ENCODE data around the gene COL16A1.

COL16A1 gene

DNA sequence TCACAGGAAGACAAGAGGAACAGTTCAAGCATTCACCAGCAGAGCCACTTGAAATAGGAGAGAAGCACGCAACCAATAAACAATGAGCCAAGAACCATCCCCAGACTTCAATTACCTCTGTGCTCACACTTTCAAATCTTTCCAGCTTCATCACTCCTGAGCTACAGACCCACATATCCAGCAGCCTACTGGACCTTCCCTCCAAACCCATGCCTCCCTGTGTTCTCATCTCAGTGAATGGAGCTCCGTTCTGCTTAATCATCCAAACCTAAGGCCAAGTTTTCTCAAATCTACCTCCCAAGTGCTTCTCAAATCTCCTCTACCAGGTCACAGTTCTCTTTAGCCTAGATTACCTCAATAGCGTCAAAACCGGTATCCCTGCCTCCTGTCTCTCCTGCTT lies 62.9 kb downstream of the COL16A1 start:
- peaks cover 5% of the 10 kb centered on the region for H3K27me3 ChIP-seq (ENCODE audit: insufficient read depth, low read length, poor library complexity, severe bottlenecking)
- H3K79me2 ChIP-seq (ENCODE audit: insufficient read depth, low read length): peaks cover 76% of the 10 kb centered on the region

GRCh38 chr1:31640179-31640578 lies 63.6 kb downstream of the COL16A1 start:
- H4K20me1 ChIP-seq (ENCODE audit: insufficient read depth, low read length, poor library complexity, severe bottlenecking): peaks cover 8% of the 10 kb centered on the region
- peak overlapping the region; percentile 68 for H3K4me2 ChIP-seq (ENCODE audit: low read depth, low read length, poor library complexity, severe bottlenecking)

More for the DNA sequence above, 62.9 kb downstream of the COL16A1 start:
- no peak for TF ChIP-seq EZH2phosphoT487 (IDR thresholded peaks at IDR 0.05; ENCODE audit: borderline replicate concordance)
- TF ChIP-seq, protein P1, sequence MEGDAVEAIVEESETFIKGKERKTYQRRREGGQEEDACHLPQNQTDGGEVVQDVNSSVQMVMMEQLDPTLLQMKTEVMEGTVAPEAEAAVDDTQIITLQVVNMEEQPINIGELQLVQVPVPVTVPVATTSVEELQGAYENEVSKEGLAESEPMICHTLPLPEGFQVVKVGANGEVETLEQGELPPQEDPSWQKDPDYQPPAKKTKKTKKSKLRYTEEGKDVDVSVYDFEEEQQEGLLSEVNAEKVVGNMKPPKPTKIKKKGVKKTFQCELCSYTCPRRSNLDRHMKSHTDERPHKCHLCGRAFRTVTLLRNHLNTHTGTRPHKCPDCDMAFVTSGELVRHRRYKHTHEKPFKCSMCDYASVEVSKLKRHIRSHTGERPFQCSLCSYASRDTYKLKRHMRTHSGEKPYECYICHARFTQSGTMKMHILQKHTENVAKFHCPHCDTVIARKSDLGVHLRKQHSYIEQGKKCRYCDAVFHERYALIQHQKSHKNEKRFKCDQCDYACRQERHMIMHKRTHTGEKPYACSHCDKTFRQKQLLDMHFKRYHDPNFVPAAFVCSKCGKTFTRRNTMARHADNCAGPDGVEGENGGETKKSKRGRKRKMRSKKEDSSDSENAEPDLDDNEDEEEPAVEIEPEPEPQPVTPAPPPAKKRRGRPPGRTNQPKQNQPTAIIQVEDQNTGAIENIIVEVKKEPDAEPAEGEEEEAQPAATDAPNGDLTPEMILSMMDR (conservative IDR thresholded peaks at IDR 0.05; ENCODE audit: low read length): no peak
- no peaks in the 10 kb centered on the region for H3K9me3 ChIP-seq (ENCODE audit: insufficient read depth, low read depth, low read length)
- H3K4me1 ChIP-seq (ENCODE audit: insufficient read depth, low read length, poor library complexity, severe bottlenecking): peaks cover 68% of the 10 kb centered on the region
- no peaks in the 10 kb centered on the region for H3K9me2 ChIP-seq (replicated peaks; ENCODE audit: low read depth, low read length)
- no peaks in the 10 kb centered on the region for H3F3A ChIP-seq (ENCODE audit: low read depth)
- no peaks in the 10 kb centered on the region for H3K36me3 ChIP-seq (ENCODE audit: insufficient read depth, low read length)
- no peak overlapping the region for H3K4me3 ChIP-seq (ENCODE audit: low read length, poor library complexity, severe bottlenecking)
- H3K9ac ChIP-seq (ENCODE audit: low read depth, low read length, poor library complexity, severe bottlenecking): peak overlapping the region; percentile 6
- H2AFZ ChIP-seq (ENCODE audit: low read length): no peak overlapping the region
- peaks cover 8% of the 10 kb centered on the region for H4K20me1 ChIP-seq (ENCODE audit: insufficient read depth, low read length, poor library complexity, severe bottlenecking)
- H3K4me2 ChIP-seq (ENCODE audit: low read depth, low read length, poor library complexity, severe bottlenecking): peak overlapping the region; percentile 68

GRCh38 chr1:31639543-31639942 lies 64.3 kb downstream of the COL16A1 start:
- H3K4me2 ChIP-seq (ENCODE audit: low read depth, low read length, poor library complexity, severe bottlenecking): peak overlapping the region; percentile 68
- H3K79me2 ChIP-seq (ENCODE audit: insufficient read depth, low read length): peaks cover 85% of the 10 kb centered on the region
- TF ChIP-seq EZH2phosphoT487 (IDR thresholded peaks at IDR 0.05; ENCODE audit: borderline replicate concordance): no peak
- TF ChIP-seq, protein P1 (conservative IDR thresholded peaks at IDR 0.05; ENCODE audit: low read length): no peak
- H3K9me3 ChIP-seq (ENCODE audit: insufficient read depth, low read depth, low read length): no peaks in the 10 kb centered on the region
- H2AFZ ChIP-seq (ENCODE audit: low read length): no peak overlapping the region
- H4K20me1 ChIP-seq (ENCODE audit: insufficient read depth, low read length, poor library complexity, severe bottlenecking): peaks cover 8% of the 10 kb centered on the region
- H3K4me1 ChIP-seq (ENCODE audit: insufficient read depth, low read length, poor library complexity, severe bottlenecking): peaks cover 60% of the 10 kb centered on the region
- peaks cover 5% of the 10 kb centered on the region for H3K27me3 ChIP-seq (ENCODE audit: insufficient read depth, low read length, poor library complexity, severe bottlenecking)
- H3K4me3 ChIP-seq (ENCODE audit: low read length, poor library complexity, severe bottlenecking): peak overlapping the region; percentile 49
- no peaks in the 10 kb centered on the region for H3K9me2 ChIP-seq (replicated peaks; ENCODE audit: low read depth, low read length)
- H3K9ac ChIP-seq (ENCODE audit: low read depth, low read length, poor library complexity, severe bottlenecking): peak overlapping the region; percentile 58
- peaks cover 6% of the 10 kb centered on the region; the same call in 1 of the 2 replicates for H3K36me3 ChIP-seq (ENCODE audit: insufficient read depth, low read length)
- no peaks in the 10 kb centered on the region for H3F3A ChIP-seq (ENCODE audit: low read depth)

More at GRCh38 chr1:31640179-31640578, 63.6 kb downstream of the COL16A1 start:
- H3K4me1 ChIP-seq (ENCODE audit: insufficient read depth, low read length, poor library complexity, severe bottlenecking): peaks cover 60% of the 10 kb centered on the region
- H3K79me2 ChIP-seq (ENCODE audit: insufficient read depth, low read length): peaks cover 84% of the 10 kb centered on the region
- H3K36me3 ChIP-seq (ENCODE audit: insufficient read depth, low read length): no peaks in the 10 kb centered on the region
- H3K4me3 ChIP-seq (ENCODE audit: low read length, poor library complexity, severe bottlenecking): peak overlapping the region; percentile 49
- TF ChIP-seq EZH2phosphoT487 (IDR thresholded peaks at IDR 0.05; ENCODE audit: borderline replicate concordance): no peak
- TF ChIP-seq, protein P1 (conservative IDR thresholded peaks at IDR 0.05; ENCODE audit: low read length): peak; percentile 57
- H3F3A ChIP-seq (ENCODE audit: low read depth): no peaks in the 10 kb centered on the region
- peak overlapping the region; percentile 58 for H3K9ac ChIP-seq (ENCODE audit: low read depth, low read length, poor library complexity, severe bottlenecking)
- H3K9me2 ChIP-seq (replicated peaks; ENCODE audit: low read depth, low read length): no peaks in the 10 kb centered on the region
- H3K27me3 ChIP-seq (ENCODE audit: insufficient read depth, low read length, poor library complexity, severe bottlenecking): peaks cover 5% of the 10 kb centered on the region
- no peak overlapping the region for H2AFZ ChIP-seq (ENCODE audit: low read length)
- no peaks in the 10 kb centered on the region for H3K9me3 ChIP-seq (ENCODE audit: insufficient read depth, low read depth, low read length)

All from Loucy (cell line).